Stimulated activated CD8-positive, alpha-beta memory T cell treated with anti-CD3 and anti-CD28 coated beads, Interleukin-7, amount 100 ng/mL, for 24 hours (primary cell): ENCODE results near the gene NMRK2.
A peak's percentile ranks its signal among the peaks of the same experiment; 100 is the strongest.
"Not testable (repeated sequence)": the region's sequence is repeated elsewhere in the genome, so short reads cannot be mapped to it uniquely, and the experiment has no call there.

ENCODE experiments used
- DNase-seq: peaks from one replicate; pipeline ENCODE4 v3.0.0-alpha.2; 2020; ENCODE audit warnings: low read depth

The NMRK2 gene

DNA sequence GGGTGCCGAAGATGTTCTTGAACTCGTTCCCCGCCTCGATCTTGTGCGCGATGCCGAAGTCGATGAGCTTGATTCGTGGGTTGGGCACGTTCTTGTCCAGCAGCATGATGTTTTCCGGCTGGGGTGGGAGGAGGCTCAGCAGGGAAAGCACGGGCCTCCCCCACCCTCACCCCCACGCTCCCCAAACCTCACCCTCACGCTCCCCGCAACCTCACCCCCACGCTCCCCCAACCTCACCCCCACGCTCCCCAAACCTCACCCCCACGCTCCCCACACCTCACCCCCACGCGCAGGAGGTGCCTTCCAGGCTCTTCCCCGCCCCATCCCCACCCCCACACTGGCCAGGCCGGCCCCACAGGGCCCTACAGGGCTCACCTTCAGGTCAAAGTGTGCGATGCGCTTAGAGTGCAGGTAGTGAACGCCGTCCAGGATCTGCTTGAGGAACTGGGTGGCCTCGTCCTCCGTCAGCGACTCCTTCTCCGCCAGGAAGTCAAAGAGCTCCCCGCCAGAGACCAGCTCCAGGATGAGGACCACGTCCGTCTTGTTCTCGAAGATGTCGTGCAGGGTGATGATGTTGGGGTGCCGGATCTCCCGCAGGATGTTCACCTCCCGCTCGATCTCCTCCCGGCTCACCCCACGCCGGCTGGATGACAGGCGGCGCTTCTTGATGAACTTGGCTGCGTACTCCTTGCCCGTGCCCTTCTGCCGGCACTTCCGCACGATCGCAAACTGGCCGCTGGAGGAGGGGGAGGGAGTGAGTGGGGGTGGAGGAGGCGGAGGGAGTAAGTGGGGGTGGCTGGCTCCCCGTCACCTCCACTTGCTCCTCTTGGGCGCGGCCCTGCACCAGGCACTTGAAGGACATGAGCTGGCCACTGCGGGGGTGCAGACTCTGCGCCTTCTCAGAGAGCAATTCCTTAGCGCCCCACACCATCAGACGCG is 31.7 kb downstream of the NMRK2 start:
- no peak for DNase-seq

DNA sequence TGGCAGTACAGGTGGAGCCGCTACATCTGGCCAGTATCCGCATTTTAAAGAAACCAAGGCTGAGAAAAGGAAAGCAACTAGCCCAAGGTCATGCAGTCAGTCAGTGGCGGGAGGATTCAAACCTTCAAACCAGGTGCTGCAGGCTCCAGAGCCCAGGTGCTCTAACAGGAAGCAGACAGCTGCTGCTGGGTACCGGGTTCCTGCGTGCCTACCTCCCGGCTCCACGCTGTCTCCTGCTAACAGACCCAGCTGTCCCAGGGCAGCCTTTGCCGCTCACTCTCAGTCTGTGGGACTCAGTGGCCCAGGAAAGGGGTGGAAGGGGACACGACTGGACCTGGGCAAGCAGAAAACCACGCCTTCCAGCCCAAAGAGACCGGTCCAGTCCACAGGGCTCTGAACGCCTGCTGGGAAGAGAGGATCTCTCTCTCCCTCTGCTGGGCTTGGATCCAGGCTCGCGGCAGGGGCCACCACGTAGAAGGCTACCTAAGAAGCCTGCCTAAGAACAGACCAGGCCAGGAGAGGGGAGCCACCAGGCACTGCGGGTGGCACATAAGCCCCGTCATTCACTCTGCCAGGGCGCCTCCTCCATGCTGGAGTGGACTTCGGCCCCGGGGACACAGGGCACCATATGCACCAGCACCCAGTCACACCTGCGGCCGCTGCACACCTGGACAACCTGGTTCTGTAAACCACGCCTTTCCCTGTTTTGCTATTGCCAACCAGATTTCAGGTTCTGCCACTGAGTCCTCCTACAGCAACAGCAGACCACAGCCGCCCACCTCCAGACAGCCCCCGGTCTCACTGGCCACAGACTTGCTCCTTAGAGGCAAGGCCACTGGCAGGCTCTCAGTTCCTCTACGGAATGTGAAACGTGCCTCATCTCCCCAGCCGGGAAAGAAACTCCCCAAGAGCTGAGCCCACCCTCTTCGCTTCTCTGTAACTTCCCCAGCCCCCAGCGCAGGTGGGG is 33.5 kb downstream of the NMRK2 start:
- no peak for DNase-seq

DNA sequence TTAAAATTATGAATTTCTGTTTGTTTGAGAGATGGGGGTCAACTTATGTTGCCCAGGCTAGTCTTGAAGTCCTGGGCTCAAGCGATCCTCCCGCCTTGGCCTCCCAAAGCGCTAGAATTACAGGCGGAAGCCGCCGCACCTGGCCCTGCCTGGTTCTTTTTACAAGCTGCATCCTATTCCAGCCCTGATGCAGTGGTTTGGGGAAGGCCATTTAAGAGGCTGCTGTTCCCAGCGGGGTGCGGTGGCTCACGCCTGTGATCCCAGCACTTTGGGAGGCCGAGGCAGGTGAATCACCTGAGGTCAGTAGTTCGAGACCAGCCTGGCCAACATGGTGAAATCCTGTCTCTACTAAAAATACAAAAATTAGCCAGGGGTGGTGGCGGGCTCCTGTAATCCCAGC is 35.1 kb downstream of the NMRK2 start:
- not testable (repeated sequence) for DNase-seq

DNA sequence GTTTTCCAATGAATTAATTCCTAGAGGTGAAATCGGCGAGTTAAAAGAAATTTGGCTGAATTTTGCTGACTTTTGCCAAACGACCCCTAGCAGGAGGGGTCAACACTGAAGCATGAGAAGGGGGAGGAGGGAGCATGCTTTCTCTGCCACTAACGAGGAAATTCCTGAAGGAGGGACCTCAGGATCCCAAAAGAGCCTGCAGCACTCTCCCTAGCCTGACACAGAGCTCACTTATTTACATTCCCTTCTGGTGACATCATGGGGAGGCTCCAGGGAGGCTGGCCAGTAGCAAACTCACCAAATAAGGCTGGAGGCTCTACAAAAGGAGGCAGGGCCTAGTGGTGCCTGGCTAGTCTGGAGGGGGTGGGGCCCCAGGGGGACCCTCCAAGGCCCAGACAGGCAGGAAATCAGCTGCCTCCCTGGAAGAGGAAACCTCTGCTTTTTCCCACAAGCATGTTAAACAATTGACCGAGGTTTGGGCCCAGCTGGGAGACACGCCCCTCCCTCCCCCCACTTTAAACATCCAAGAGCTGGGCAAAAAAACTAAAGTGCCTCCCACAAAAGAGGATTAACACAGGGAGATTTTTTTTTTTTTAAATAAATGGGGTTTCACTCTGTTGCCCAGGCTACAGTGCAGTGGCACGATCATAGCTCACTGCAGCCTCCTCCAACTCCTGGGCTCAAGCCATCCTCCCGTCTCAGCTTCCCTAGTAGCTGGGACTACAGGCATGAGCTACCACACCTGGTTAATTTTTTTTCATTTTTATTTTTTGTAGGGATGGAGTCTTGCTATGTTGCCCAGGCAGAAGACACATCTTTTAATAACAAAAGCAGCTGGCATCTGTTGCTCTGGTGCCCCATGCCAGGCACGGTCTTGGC is 35.9 kb downstream of the NMRK2 start:
- no peak for DNase-seq

DNA sequence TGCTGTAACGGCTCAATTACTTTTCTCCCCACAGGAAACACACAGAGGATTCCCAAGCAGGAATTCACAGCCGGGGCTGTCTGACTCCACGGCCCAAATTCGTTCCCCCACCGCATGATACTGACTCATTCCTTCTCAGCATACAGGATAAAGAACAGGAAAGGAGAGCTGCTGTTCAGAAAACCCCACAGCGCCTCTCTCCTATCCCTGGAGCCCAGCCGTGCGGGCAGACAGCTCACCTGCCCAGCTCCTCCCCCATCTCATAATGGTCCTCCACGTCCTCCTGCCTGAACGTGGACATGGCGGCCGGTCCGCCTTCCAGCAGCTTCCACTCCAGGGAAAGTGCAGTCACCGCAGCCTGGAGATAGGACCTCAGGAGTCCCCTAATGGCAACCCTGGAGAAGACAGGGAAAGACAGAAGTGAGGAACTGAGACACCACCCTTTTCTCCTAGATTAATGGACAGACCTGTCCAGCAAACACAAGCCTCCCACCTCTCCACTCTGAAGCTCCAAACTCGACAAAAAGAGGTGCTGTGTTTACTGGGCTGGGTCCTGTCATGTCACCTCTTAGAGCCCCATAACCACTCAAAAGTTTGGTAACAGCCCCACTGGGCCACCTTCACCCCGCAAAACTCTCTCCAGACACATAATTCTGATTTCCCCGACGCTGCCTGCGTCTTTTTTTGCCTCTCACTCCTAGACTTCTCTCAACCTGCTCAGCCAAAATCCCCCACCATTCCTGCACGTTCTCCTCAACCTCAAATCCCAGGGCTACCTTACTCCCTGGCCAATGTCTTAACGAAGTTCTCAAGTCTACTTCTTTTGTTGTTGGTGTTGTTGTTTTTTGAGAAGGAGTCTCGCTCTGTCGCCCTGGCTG is 36.8 kb downstream of the NMRK2 start:
- no peak for DNase-seq

DNA sequence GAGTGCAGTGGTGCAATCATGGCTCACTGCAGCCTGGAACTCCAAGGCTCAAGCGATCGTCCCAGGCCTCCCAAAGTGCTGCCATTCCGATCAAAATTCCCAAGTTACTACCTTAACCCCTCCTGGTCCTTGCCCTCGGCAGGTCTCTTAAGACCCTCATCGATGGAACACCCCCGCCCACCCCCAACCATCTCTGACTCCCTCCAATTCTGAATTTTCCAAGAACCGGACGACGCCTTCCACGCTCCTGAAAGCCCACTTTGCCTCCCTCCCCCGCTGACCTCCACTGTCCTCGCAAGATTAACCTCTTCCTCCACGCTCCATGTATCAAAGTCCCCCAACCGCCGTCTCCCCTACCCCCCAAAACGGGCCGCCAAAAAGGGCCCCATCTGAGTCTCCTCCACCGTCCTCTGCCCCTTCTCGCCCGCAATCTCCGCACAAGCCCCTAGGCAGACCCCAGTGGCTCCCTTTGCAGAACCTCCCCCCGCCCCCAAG is 37.5 kb downstream of the NMRK2 start:
- DNase-seq = no peak

DNA sequence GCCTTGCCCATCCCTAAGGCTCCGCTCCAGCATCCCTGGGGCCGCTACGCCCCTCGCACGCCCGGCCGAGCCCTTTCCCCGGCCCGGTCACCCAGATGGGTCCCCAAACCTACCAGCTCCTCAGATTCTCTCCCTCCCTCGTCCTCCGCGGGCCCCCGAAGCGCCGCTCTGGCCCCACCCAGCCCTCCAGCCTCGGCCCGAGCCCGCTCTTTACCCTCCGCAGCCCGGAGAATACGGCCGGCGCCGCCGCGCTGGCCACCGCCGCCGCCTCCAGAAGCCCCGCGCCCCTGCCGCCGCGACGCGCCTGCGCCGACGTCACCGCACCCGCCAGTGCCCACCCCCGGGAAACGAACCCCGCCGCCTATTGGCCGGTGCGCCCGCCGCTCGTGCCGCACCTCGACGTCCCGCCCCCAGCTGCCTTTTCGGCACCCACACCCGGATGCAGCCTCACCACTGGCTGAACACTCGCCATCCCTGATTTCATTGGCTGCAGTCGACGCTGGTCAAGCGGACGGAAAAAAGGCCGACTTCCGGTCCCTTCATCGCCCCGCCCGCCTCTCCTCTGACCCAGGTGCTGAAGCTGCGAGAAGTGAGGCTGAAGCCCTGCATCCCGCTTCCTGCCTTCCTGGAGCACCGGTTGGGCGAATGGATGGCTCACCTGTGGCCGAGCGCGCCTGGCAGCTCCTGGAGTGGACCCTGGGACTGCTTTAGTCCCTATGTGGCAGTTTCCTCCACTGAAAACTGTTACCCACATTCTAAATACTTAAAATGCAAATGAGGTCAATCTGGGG is 38.1 kb downstream of the NMRK2 start, which contains the start of gene DAPK3:
Gene DAPK3, minus strand, starts transcription at position 292 of the 791 bp plus-strand sequence. CDS start 1,364 bp downstream, outside the sequence.
- DNase-seq = peak; percentile 86

DNA sequence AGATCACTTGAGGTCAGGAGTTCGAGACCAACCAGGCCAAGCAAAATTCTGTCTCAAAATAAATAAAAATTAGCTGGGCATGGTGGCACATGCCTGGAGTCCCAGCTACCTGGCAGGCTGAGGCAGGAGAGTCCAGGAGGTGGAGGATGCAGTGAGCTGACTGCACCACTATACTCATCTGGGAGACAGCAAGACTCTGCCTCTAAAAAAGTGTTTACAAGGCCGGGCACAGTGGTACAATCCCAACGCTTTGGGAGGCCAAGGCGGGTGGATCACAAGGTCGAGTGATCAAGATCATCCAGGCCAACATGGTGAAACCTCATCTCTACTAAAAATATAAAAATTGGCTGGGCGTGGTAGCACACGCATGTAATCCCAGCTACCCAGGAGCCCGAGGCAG is 42.3 kb downstream of the NMRK2 start:
- DNase-seq = no peak

DNA sequence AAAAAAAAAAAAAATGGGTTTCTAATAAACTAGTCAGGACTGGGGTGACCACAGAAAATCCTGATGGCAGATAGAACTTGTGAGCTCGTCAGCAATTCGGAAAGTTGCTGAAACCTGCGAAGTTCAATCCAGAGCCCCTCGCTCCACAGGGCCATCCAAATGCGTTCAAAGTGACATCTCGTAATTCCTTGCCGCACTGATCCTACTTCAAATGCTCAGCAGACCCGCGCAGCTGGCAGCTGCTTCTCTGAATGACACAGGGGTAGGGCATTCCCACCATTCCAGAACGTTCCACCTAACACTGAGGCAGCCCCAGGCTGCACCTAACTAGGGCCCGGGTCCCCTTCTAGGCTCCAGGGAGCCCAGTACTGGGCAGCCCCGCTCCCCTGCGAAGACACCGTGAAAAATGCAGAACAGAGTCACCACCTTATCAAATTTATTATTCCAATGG is 42.8 kb downstream of the NMRK2 start:
- no peak for DNase-seq

DNA sequence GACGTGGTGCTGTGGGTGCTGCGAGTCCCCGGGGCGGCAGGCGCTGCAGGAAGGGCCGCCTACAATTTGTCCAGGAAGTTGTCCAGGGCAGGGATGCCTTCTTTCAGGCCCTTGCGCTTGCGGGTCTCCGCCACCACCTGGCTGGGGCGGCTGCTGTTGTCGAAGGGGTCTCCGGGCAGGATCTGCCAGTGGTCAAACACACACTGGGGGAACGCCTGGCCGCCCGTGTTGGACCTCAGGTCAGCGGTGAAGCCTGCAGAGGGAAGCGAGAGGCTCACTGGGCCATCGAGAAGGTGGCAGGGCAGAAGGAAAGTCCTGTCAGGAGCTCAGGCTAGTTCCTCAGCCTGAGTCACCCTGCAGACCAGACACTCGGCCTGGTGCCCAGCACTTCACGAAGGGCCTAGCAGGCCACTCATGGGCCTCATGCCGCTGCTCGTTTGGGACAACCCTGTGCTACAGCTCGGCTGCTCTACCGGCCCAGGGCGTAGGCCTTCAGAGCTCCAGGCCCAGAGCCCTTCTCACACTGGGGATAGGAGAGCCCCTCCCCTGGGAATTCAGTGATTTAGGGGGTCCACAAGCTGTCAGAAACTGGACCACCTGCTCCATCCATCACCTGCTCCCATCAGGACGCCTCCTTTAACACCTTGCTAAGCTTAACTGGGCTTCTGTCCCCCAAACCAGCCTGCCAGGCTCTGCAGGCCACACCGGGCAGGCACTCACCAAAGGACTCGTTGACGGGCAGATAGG is 43.8 kb downstream of the NMRK2 start:
- no peak for DNase-seq

DNA sequence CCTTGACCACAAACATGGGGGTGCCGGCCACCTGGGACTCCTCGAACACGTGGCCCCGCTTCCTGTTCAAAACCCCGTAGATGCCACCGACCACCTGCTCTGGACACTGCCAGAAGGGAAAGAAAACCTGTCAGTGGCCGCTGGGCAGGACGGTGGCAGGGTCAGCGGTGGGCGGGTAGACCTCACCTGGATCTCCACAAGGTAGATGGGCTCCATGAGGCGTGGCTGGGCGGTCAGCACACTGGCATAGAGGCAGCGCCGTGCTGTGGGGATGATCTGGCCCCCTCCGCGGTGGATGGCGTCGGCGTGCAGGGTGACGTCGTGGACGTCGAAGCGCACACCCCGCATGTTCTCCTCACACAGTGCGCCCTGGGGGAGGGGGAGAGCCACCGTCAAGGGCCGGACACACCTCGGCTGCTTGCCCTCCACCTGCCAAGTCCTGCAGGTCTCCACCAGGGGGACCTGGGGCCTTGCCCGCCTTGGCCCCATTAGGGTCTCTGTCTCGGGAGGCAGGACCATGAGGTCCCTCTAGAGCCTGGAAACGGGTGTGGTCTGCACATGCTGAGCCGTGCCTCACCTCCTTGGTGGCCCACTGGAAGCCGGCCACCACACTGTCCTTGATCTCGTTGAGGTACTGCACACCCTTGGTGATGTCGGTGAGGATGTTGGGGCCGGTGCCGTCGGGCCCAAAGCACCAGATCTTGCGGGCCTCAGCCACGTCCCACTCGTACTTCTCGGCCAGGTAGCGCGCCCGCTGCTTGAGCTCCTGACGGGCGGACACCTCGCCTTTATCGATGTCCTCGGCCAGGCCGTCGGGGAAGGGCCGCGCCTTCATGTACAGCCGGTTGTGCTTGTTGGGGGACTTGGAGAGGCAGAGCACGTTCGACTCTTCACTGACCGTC is 44.6 kb downstream of the NMRK2 start:
- no peak for DNase-seq

DNA sequence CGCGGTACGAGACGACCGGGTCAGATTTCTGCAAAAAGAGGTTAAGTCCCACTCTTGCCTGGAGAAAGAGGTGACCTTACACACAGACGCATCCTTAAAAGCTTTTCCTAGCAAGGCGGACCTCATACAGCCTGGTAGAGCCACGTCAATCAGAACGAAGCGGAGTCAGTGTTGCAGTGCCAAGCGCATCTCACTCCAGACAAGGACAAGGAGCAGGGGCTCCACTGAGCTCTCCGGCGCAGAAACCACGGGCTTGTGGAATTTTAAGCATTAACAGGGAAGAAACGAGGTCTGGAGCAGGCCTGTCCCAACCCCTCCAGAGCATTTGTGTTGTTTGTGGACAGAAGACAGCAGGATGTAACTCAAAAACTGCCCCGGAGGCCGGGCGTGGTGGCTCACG is 45.3 kb downstream of the NMRK2 start:
- DNase-seq = no peak

DNA sequence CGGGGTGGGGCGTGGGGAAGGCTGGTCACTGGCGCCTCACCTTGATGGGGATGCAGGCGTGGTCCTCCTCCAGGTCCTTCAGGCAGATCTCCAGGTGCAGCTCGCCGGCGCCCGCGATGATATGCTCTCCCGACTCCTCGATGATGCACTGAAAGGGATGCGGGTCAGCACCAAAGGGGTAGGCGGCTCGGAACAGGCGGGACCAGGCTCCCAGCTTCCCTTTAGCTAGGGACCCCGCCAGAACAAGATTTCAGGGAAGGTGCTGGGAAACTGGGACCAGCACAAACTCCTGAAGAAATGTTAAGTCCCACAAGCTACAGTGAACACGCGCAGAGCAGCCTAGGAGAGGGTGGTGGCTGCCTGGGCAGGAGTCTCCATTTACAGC is 46.4 kb downstream of the NMRK2 start:
- no peak for DNase-seq

DNA sequence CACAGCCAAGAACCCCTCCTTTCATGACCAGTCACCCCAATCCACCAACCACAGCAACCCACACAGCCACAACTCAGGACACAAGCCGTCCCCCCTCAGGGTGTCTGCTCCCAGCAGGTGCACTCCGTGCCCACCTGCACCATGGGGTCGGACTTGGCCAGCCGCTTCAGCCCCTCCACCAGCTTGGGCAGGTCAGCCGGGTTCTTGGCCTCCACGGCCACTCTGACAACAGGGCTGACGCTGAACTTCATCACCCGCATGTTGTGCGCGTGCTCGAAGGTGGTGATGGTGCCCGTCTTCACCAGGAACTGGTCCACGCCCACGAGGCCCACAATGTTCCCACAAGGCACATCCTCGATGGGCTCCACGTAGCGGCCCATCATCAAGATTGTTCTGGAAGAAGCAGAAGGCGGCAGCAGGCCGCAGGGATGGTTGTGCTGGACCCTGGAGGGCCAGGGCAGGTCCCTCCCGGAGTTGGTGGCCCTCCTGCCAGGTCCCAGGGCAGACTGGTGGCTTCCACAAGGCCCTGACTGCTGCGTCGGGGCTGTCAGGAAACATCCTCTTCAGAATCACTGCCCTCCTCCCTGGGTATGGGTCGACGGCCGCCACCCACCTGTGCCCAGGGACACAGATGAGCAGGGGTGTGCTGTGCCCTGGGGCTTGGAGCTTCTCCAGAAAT is 46.9 kb downstream of the NMRK2 start:
- no peak for DNase-seq

DNA sequence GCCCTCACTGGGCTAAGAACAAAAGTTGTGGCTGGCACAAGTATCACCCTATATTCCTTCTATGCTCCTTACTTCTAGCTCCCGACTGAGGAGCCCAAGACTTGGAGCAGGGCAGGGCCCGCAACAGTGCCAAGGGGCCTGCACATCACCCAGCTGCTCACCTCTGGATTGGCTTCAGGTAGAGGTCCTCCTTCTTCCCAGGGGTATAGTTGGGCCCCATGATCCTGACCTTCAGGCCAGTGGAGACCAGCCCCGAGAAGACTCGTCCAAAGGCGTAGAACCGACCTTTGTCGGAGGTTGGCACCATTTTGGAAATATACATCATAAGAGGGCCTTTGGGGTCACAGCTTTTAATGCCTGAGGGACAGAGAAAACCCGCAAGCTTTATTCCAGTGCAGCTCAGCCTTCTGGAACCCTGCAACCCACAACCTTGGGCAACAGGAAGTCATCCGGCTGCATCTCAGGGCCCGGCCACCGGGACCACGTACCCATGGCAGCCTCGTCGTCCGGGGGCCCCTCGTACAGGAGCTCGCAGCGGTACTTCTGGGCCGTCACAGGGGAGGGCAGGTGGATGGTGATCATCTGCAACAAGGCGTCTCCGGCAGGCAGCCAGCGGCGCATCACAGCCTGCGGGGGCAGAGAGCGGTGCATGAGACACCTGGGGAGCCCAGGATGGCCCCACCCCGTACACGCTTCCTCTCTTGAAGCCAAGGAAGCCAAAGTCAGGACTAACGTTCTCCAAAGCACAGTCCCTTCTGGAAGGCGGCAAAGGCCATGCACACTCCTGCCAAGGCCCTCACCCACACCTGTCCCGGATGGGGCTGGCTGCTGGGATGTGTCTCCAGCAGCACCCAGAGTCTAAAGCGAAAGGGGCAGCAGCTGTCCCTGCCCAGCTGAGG is 47.7 kb downstream of the NMRK2 start:
- no peak for DNase-seq

DNA sequence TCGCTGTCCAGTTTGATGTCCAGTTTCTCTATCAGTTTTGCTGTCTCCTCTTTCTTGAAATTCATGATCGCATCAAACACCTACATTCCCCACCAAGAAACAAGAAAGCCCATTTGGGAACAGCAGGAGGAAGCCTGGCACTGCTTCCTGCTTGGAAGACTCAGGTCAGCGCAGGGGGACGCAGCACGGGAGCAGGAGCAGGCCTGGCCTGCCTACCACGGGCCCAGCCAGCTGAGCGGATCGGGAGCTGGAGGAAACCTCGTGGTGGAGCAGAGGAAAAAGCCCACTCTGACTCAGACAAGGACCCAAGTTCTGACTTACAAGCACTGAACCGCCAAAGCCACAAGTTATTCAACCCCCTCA is 48.5 kb downstream of the NMRK2 start:
- DNase-seq = no peak
